GM12878 (cell line): ENCODE data around the gene CENPP.

ENCODE experiments used
- CHD2 ChIP-seq: IDR thresholded peaks from 2 replicates; pipeline ENCODE4 v1.6.1; 2011; ENCODE audit warnings: low read depth, low read length, improper control_type of control experiment, borderline replicate concordance
- CTCF ChIP-seq, 3 experiments: IDR thresholded peaks in 2 of 3; conservative IDR thresholded peaks in 1 of 3; 2 replicates each; pipeline ENCODE4 v1.5.1; 2011; ENCODE audit warnings: low read depth in 3 of 3, low read length in 3 of 3, mild to moderate bottlenecking in 3 of 3, control low read depth in 2 of 3, moderate library complexity in 2 of 3, inconsistent platforms in 1 of 3, mixed read lengths in 1 of 3; ENCODE audit not compliant: control insufficient read depth in 2 of 3, insufficient read depth in 1 of 3; ENCODE audit errors: extremely low read depth in 1 of 3
- EP300 ChIP-seq, 2 experiments: fragments of 150-350 bp in 1 of 2; IDR thresholded peaks; 2 replicates each; pipeline ENCODE4 v1.6.1; 2011 to 2012; ENCODE audit warnings: low read depth in 2 of 2, low read length in 2 of 2, borderline replicate concordance in 1 of 2, improper control_type of control experiment in 1 of 2, inconsistent platforms in 1 of 2; ENCODE audit not compliant: control insufficient read depth in 1 of 2
- FOS ChIP-seq: IDR thresholded peaks from 3 replicates; pipeline ENCODE4 v1.6.1; 2011; ENCODE audit warnings: borderline replicate concordance; ENCODE audit not compliant: insufficient read length; ENCODE audit errors: extremely low read depth
- JUND ChIP-seq: IDR thresholded peaks from 2 replicates; pipeline ENCODE4 v1.6.1; 2012; ENCODE audit warnings: low read depth, mild to moderate bottlenecking, low read length, improper control_type of control experiment, moderate library complexity
- POLR2A ChIP-seq: IDR thresholded peaks from 2 replicates; pipeline ENCODE4 v1.6.1; 2011; ENCODE audit warnings: low read depth, mild to moderate bottlenecking, low read length
- RAD21 ChIP-seq: IDR thresholded peaks from 2 replicates; pipeline ENCODE4 v1.6.1; 2011; ENCODE audit warnings: mild to moderate bottlenecking, low read depth, low read length, moderate library complexity; ENCODE audit not compliant: insufficient read depth
- SIX5 ChIP-seq: IDR thresholded peaks from 2 replicates; pipeline ENCODE4 v1.6.1; 2011; ENCODE audit warnings: mild to moderate bottlenecking, low read depth, low read length, moderate library complexity; ENCODE audit not compliant: severe bottlenecking
- SP1 ChIP-seq: IDR thresholded peaks from one replicate; pipeline ENCODE4 v1.6.1; 2011; ENCODE audit warnings: low read depth, low read length
- STAT3 ChIP-seq: IDR thresholded peaks from 2 replicates; pipeline ENCODE4 v1.6.1; 2011; ENCODE audit warnings: low read depth, low read length, improper control_type of control experiment
- YY1 ChIP-seq: IDR thresholded peaks from 2 replicates; pipeline ENCODE4 v1.6.1; 2011; ENCODE audit warnings: low read depth, mild to moderate bottlenecking, low read length
- ZBTB40 ChIP-seq: fragments of 450-650 bp; IDR thresholded peaks from 2 replicates; pipeline ENCODE4 v1.6.1; 2016; ENCODE audit warnings: mild to moderate bottlenecking, moderate library complexity, borderline replicate concordance

- no peak for TF ChIP-seq FOS
- TF ChIP-seq CTCF (IDR thresholded peaks at IDR 0.05 in 2 of 3, conservative IDR thresholded peaks at IDR 0.05 in 1 of 3; ENCODE audit: control insufficient read depth in 2 of 3, extremely low read depth in 1 of 3, insufficient read depth in 1 of 3, low read depth in 3 of 3, low read length in 3 of 3) = no peak
- TF ChIP-seq JUND = no peak
- no peak for TF ChIP-seq SP1
- TF ChIP-seq POLR2A = no peak
- no peak for TF ChIP-seq EP300 (IDR thresholded peaks at IDR 0.05; ENCODE audit: borderline replicate concordance in 1 of 2, control insufficient read depth in 1 of 2, low read depth in 2 of 2, low read length in 2 of 2)
- no peak for TF ChIP-seq ZBTB40
- no peak for TF ChIP-seq YY1
- TF ChIP-seq RAD21 = no peak
- TF ChIP-seq CHD2 = no peak
- TF ChIP-seq STAT3 = no peak
- no peak for TF ChIP-seq SIX5
Measured at GRCh38 chr9:92463387-92463786, 137.6 kb downstream of the CENPP start.
